Effector memory CD4-positive, alpha-beta T cell (primary cell): ENCODE results near the gene BBLN.
A peak's percentile ranks its signal among the peaks of the same experiment; 100 is the strongest.
"Not testable (repeated sequence)": the region's sequence is repeated elsewhere in the genome, so short reads cannot be mapped to it uniquely, and the experiment has no call there.

Experiments used
- DNase-seq, 3 donors: peaks; one replicate each; pipeline ENCODE4 v3.0.0-alpha.2; 2020
- H3K27ac ChIP-seq: 2 replicates; pipeline ENCODE4 v1.7.0; 2013; ENCODE audit warnings: mild to moderate bottlenecking, low read length, moderate library complexity; ENCODE audit not compliant: insufficient read depth, poor library complexity, severe bottlenecking
- H3K27me3 ChIP-seq: replicated peaks from 2 replicates; pipeline ENCODE4 v1.7.0; 2013; ENCODE audit warnings: mild to moderate bottlenecking, low read length; ENCODE audit not compliant: insufficient read depth, control insufficient read depth, poor library complexity, severe bottlenecking
- H3K36me3 ChIP-seq: 2 replicates; pipeline ENCODE4 v1.7.0; 2013; ENCODE audit warnings: mild to moderate bottlenecking, low read length, moderate library complexity; ENCODE audit not compliant: control insufficient read depth, insufficient read depth
- H3K4me1 ChIP-seq: 2 replicates; pipeline ENCODE4 v1.7.0; 2013; ENCODE audit warnings: low read length, mild to moderate bottlenecking; ENCODE audit not compliant: control insufficient read depth, insufficient read depth, poor library complexity, severe bottlenecking
- H3K4me3 ChIP-seq: 2 replicates; pipeline ENCODE4 v1.7.0; 2013; ENCODE audit warnings: low read length, low read depth, mild to moderate bottlenecking; ENCODE audit not compliant: insufficient read depth, poor library complexity, severe bottlenecking
- H3K9me3 ChIP-seq: 2 replicates; pipeline ENCODE4 v1.7.0; 2013; ENCODE audit warnings: mild to moderate bottlenecking, low read length, moderate library complexity; ENCODE audit not compliant: control insufficient read depth

Gene BBLN

GRCh38 chr9:128125580-128126354, 34.3 kb upstream of the BBLN start:
- DNase-seq: no peak
- Histone ChIP-seq H3K9me3 (no peaks in the 10 kb centered on the region), H3K27me3 (no peaks in the 10 kb centered on the region), H3K4me1 (peaks cover 30% of the 10 kb centered on the region), H3K27ac (no peak overlapping the region), H3K36me3 (peaks cover 29% of the 10 kb centered on the region), H3K4me3 (no peak overlapping the region)

GRCh38 chr9:128127568-128127989, 32.5 kb upstream of the BBLN start, which contains the start of gene PTGES2:
TSS of gene PTGES2 (minus strand) at chr9:128127729. CDS start at chr9:128127717, 12 bp downstream.
- Histone ChIP-seq H3K36me3 (peaks cover 17% of the 10 kb centered on the region), H3K4me3 (peak within 1 kb of the TSS; percentile 98), H3K27me3 (no peaks in the 10 kb centered on the region), H3K27ac (peak within 1 kb of the TSS; percentile 96), H3K4me1 (peaks cover 30% of the 10 kb centered on the region), H3K9me3 (no peaks in the 10 kb centered on the region)
- DNase-seq: peak; percentile 64 to 74 (median 71)

GRCh38 chr9:128127990-128128835, 31.9 kb upstream of the BBLN start:
- Histone ChIP-seq H3K9me3 (no peaks in the 10 kb centered on the region), H3K27me3 (no peaks in the 10 kb centered on the region)

GRCh38 chr9:128128836-128129590, 31.1 kb upstream of the BBLN start:
- peak overlapping the region; percentile 96 for H3K27ac ChIP-seq
- peaks cover 30% of the 10 kb centered on the region for H3K4me1 ChIP-seq
- H3K36me3 ChIP-seq: peaks cover 9% of the 10 kb centered on the region
- H3K9me3 ChIP-seq: no peaks in the 10 kb centered on the region
- DNase-seq: no peak
- H3K4me3 ChIP-seq: peak overlapping the region; percentile 98
- no peaks in the 10 kb centered on the region for H3K27me3 ChIP-seq

More at GRCh38 chr9:128127990-128128835, 31.9 kb upstream of the BBLN start:
- Histone ChIP-seq H3K36me3 (peaks cover 10% of the 10 kb centered on the region), H3K27ac (peak overlapping the region; percentile 96), H3K4me1 (peaks cover 30% of the 10 kb centered on the region), H3K4me3 (peak overlapping the region; percentile 98)
- peak; percentile 74 to 78 (median 74) for DNase-seq

- DNase-seq: peak in 2 of 3 donors; percentile 30 to 38
- not testable (repeated sequence) for H3K4me3 ChIP-seq, H3K36me3 ChIP-seq, H3K27me3 ChIP-seq, H3K9me3 ChIP-seq, H3K27ac ChIP-seq
- H3K4me1 ChIP-seq: peaks cover 29% of the 10 kb centered on the region
Measured at GRCh38 chr9:128129976-128130590, 30.0 kb upstream of the BBLN start.

GRCh38 chr9:128130651-128131050, 29.4 kb upstream of the BBLN start:
- not testable (repeated sequence) for H3K27ac ChIP-seq, H3K9me3 ChIP-seq, H3K27me3 ChIP-seq, H3K4me3 ChIP-seq, DNase-seq, H3K36me3 ChIP-seq
- peaks cover 26% of the 10 kb centered on the region for H3K4me1 ChIP-seq

GRCh38 chr9:128131346-128131745, 28.7 kb upstream of the BBLN start:
- not testable (repeated sequence) for H3K27ac ChIP-seq, H3K27me3 ChIP-seq, H3K9me3 ChIP-seq, DNase-seq, H3K4me3 ChIP-seq, H3K36me3 ChIP-seq
- H3K4me1 ChIP-seq: peaks cover 19% of the 10 kb centered on the region

GRCh38 chr9:128132139-128132538, 27.9 kb upstream of the BBLN start:
- not testable (repeated sequence) for H3K4me3 ChIP-seq, DNase-seq

GRCh38 chr9:128135561-128135960, 24.5 kb upstream of the BBLN start:
- H3K27me3 ChIP-seq, H3K4me3 ChIP-seq, H3K27ac ChIP-seq, H3K36me3 ChIP-seq, H3K9me3 ChIP-seq, DNase-seq, H3K4me1 ChIP-seq: not testable (repeated sequence)

More at GRCh38 chr9:128132139-128132538, 27.9 kb upstream of the BBLN start:
- not testable (repeated sequence) for H3K36me3 ChIP-seq, H3K9me3 ChIP-seq, H3K27me3 ChIP-seq, H3K27ac ChIP-seq
- H3K4me1 ChIP-seq: peaks cover 12% of the 10 kb centered on the region
